OCI-LY3 (cell line): Measurements from ENCODE around the gene MOSPD3.

Experiments
- H2AFZ ChIP-seq: fragments of 200-600, 300-600 bp; shearing (Covaris generic); 2 replicates; pipeline ENCODE4 v1.6.0; 2014; ENCODE audit warnings: antibody characterized with exemption, low read depth, low read length
- H3K27ac ChIP-seq: fragments of 200-600, 300-600 bp; sonication (generic); 2 replicates; pipeline ENCODE4 v1.5.1; 2014; ENCODE audit warnings: mild to moderate bottlenecking, low read length, moderate library complexity, mixed read lengths
- H3K27me3 ChIP-seq: fragments of 200-600, 300-600 bp; sonication (generic); 2 replicates; pipeline ENCODE4 v1.6.1; 2014; ENCODE audit warnings: low read depth, low read length, mixed read lengths
- H3K36me3 ChIP-seq: fragments of 200-600, 300-600 bp; sonication (generic); replicated peaks from 2 replicates; pipeline ENCODE3; 2014; ENCODE audit warnings: low read depth, low read length, mixed read lengths
- H3K4me1 ChIP-seq: fragments of 300-600, 200-600 bp; sonication (generic); 2 replicates; pipeline ENCODE4 v1.6.1; 2014; ENCODE audit warnings: low read length, mixed read lengths
- H3K4me2 ChIP-seq: fragments of 200-600, 300-600 bp; sonication (generic); 2 replicates; pipeline ENCODE4 v1.6.1; 2014; ENCODE audit warnings: low read length, mixed read lengths
- H3K4me3 ChIP-seq: fragments of 300-600, 200-600 bp; sonication (generic); 2 replicates; pipeline ENCODE4 v1.5.1; 2014; ENCODE audit warnings: antibody characterized with exemption, mild to moderate bottlenecking, low read length, moderate library complexity
- H3K79me2 ChIP-seq: fragments of 300-600, 200-600 bp; shearing (Covaris generic); 2 replicates; pipeline ENCODE4 v1.6.1; 2014; ENCODE audit warnings: mild to moderate bottlenecking, low read length, mixed read lengths
- H3K9ac ChIP-seq: fragments of 300-600, 200-600 bp; shearing (Covaris generic); 2 replicates; pipeline ENCODE4 v1.6.0; 2014; ENCODE audit warnings: mild to moderate bottlenecking, low read length, moderate library complexity
- H3K9me3 ChIP-seq: fragments of 200-600, 300-600 bp; shearing (Covaris generic); 2 replicates; pipeline ENCODE4 v1.6.1; 2014; ENCODE audit warnings: low read length, mixed read lengths; ENCODE audit not compliant: insufficient read depth
- H4K20me1 ChIP-seq: fragments of 200-600, 300-600 bp; sonication (generic); 2 replicates; pipeline ENCODE4 v1.6.1; 2016; ENCODE audit warnings: low read length, mixed read lengths; ENCODE audit not compliant: insufficient read depth
- CTCF ChIP-seq: fragments of 200-600, 300-600 bp; sonication (generic); IDR thresholded peaks from 2 replicates; pipeline ENCODE4 v1.5.1; 2014; ENCODE audit warnings: antibody characterized with exemption, low read length, low read depth
- EZH2phosphoT487 ChIP-seq: fragments of 200-600 bp; shearing (Covaris generic); IDR thresholded peaks from 2 replicates; pipeline ENCODE4 v1.6.1; 2018; ENCODE audit warnings: antibody characterized with exemption, mixed run types, low read depth

The MOSPD3 gene

GRCh38 chr7:100577103-100577502 lies 35.2 kb upstream of the MOSPD3 start:
- no peak for TF ChIP-seq EZH2phosphoT487
- TF ChIP-seq CTCF = no peak
- H4K20me1 ChIP-seq = no peaks in the 10 kb centered on the region
- no peaks in the 10 kb centered on the region for H3K79me2 ChIP-seq
- H3K27me3 ChIP-seq = no peaks in the 10 kb centered on the region
- H3K36me3 ChIP-seq = peaks cover 15% of the 10 kb centered on the region
- H3K9me3 ChIP-seq = no peaks in the 10 kb centered on the region
- no peak overlapping the region for H3K9ac ChIP-seq
- H3K4me3 ChIP-seq = no peak overlapping the region
- H2AFZ ChIP-seq = no peak overlapping the region
- no peak overlapping the region for H3K27ac ChIP-seq
- H3K4me2 ChIP-seq = no peak overlapping the region
- H3K4me1 ChIP-seq = no peaks in the 10 kb centered on the region

GRCh38 chr7:100577507-100577906 lies 34.8 kb upstream of the MOSPD3 start:
- no peak overlapping the region for H3K4me3 ChIP-seq
- H3K4me2 ChIP-seq = no peak overlapping the region
- no peak overlapping the region for H3K27ac ChIP-seq
- H3K4me1 ChIP-seq = no peaks in the 10 kb centered on the region
- H3K79me2 ChIP-seq = no peaks in the 10 kb centered on the region
- H3K27me3 ChIP-seq = no peaks in the 10 kb centered on the region
- H3K9me3 ChIP-seq = no peaks in the 10 kb centered on the region
- no peak overlapping the region for H2AFZ ChIP-seq
- peaks cover 17% of the 10 kb centered on the region for H3K36me3 ChIP-seq
- TF ChIP-seq EZH2phosphoT487 (no peak), CTCF (no peak)
- no peaks in the 10 kb centered on the region for H4K20me1 ChIP-seq
- H3K9ac ChIP-seq = no peak overlapping the region

- Histone ChIP-seq H3K4me2 (no peak overlapping the region), H3K9ac (no peak overlapping the region), H3K27ac (no peak overlapping the region), H3K4me3 (no peak overlapping the region), H3K79me2 (no peaks in the 10 kb centered on the region), H4K20me1 (0 out of 2 replicates have a peak, but pooled peaks cover 2% of the 10 kb centered on the region), H2AFZ (no peak overlapping the region), H3K4me1 (peaks cover 6% of the 10 kb centered on the region), H3K36me3 (peaks cover 18% of the 10 kb centered on the region), H3K9me3 (no peaks in the 10 kb centered on the region), H3K27me3 (no peaks in the 10 kb centered on the region)
- TF ChIP-seq CTCF (no peak), EZH2phosphoT487 (no peak)
These were observed 33.8 kb upstream of the MOSPD3 start for GRCh38 chr7:100578246-100579183.

GRCh38 chr7:100580466-100581283 lies 31.7 kb upstream of the MOSPD3 start:
- H3K9me3 ChIP-seq = no peaks in the 10 kb centered on the region
- H3K27me3 ChIP-seq = no peaks in the 10 kb centered on the region
- no peak overlapping the region for H3K9ac ChIP-seq
- H4K20me1 ChIP-seq = 0 out of 2 replicates have a peak, but pooled peaks cover 2% of the 10 kb centered on the region
- peaks cover 18% of the 10 kb centered on the region for H3K36me3 ChIP-seq
- no peak overlapping the region for H3K4me3 ChIP-seq
- H3K79me2 ChIP-seq = peaks cover 8% of the 10 kb centered on the region
- no peak overlapping the region for H3K27ac ChIP-seq
- no peak overlapping the region for H3K4me2 ChIP-seq
- peaks cover 21% of the 10 kb centered on the region for H3K4me1 ChIP-seq
- H2AFZ ChIP-seq = no peak overlapping the region
- no peak for TF ChIP-seq CTCF
- TF ChIP-seq EZH2phosphoT487 = no peak
